ENCODE results near the gene MIS18BP1. TPM values are rescaled to one million over a fixed set of nuclear protein-coding genes. Genes with fewer than 3 reads are reported as not detected.

MIS18BP1 gene
- total RNA-seq, 2 donors from 2014 or later = 8.0 to 18.8 TPM

GRCh38 chr14:45247427-45247826 lies 5.6 kb downstream of the MIS18BP1 start:
- H3K9me3 ChIP-seq = no peaks in the 10 kb centered on the region
- H3K27me3 ChIP-seq = no peaks in the 10 kb centered on the region
- intact Hi-C loops (cut with DNase I) = no loop called here
- H3K36me3 ChIP-seq (replicated peaks in 1 of 2; ENCODE audit: insufficient read depth in 1 of 2, low read depth in 2 of 2) = no peaks in the 10 kb centered on the region
- no peak overlapping the region for H3K4me3 ChIP-seq
- no peak for TF ChIP-seq POLR2A (IDR thresholded peaks at IDR 0.05)
- TF ChIP-seq CTCF (IDR thresholded peaks at IDR 0.05) = no peak
- WGBS, 2 donors = 91 to 100% methylated on average over 1 of the region's 1 CpG
- no peak for DNase-seq
- no peak overlapping the region for H3K27ac ChIP-seq
- peaks cover 11% of the 10 kb centered on the region for H3K4me1 ChIP-seq
- ATAC-seq = no peak

- Histone ChIP-seq H3K4me1 (peaks cover 7% of the 10 kb centered on the region), H3K4me3 (no peak overlapping the region), H3K36me3 (replicated peaks in 1 of 2; ENCODE audit: insufficient read depth in 1 of 2, low read depth in 2 of 2) (no peaks in the 10 kb centered on the region), H3K9me3 (no peaks in the 10 kb centered on the region), H3K27me3 (no peaks in the 10 kb centered on the region), H3K27ac (no peak overlapping the region)
- intact Hi-C loops (cut with DNase I) = no loop called here
- TF ChIP-seq POLR2A (IDR thresholded peaks at IDR 0.05) (no peak), CTCF (IDR thresholded peaks at IDR 0.05) (no peak)
- WGBS, 2 donors = 85 to 88% methylated on average over 1 of the region's 1 CpG
- DNase-seq = no peak
- no peak for ATAC-seq
Measured at GRCh38 chr14:45246691-45247090, 6.3 kb downstream of the MIS18BP1 start.

- no peak for TF ChIP-seq POLR2A (IDR thresholded peaks at IDR 0.05)
- no peaks in the 10 kb centered on the region for H3K36me3 ChIP-seq (replicated peaks in 1 of 2; ENCODE audit: insufficient read depth in 1 of 2, low read depth in 2 of 2)
- no peaks in the 10 kb centered on the region for H3K9me3 ChIP-seq
- H3K4me1 ChIP-seq = peaks cover 2% of the 10 kb centered on the region
- H3K27me3 ChIP-seq = no peaks in the 10 kb centered on the region
- DNase-seq (no peak), ATAC-seq (no peak)
- no peak overlapping the region for H3K27ac ChIP-seq
- intact Hi-C loops (cut with DNase I) = no loop called here
- no peak overlapping the region for H3K4me3 ChIP-seq
- 66 to 92% methylated on average over 3 of the region's 3 CpGs for WGBS, 2 donors
Measured at GRCh38 chr14:45246151-45246550, 6.9 kb downstream of the MIS18BP1 start.

GRCh38 chr14:45242706-45243105 lies 10.3 kb downstream of the MIS18BP1 start:
- no peak overlapping the region for H3K4me3 ChIP-seq
- H3K4me1 ChIP-seq = no peaks in the 10 kb centered on the region
- no peak overlapping the region for H3K27ac ChIP-seq
- no peaks in the 10 kb centered on the region for H3K36me3 ChIP-seq (replicated peaks in 1 of 2; ENCODE audit: insufficient read depth in 1 of 2, low read depth in 2 of 2)
- WGBS, 2 donors = 72 to 89% methylated on average over 3 of the region's 3 CpGs
- ATAC-seq (no peak), DNase-seq (no peak)
- H3K27me3 ChIP-seq = no peaks in the 10 kb centered on the region
- no peak for TF ChIP-seq CTCF (IDR thresholded peaks at IDR 0.05)
- TF ChIP-seq POLR2A (IDR thresholded peaks at IDR 0.05) = no peak
- no peaks in the 10 kb centered on the region for H3K9me3 ChIP-seq
- intact Hi-C loops (cut with DNase I) = no loop called here

GRCh38 chr14:45238988-45239387 lies 14.0 kb downstream of the MIS18BP1 start:
- H3K9me3 ChIP-seq = no peaks in the 10 kb centered on the region
- intact Hi-C loops (cut with DNase I) = no loop called here
- DNase-seq = no peak
- no peak for ATAC-seq
- H3K4me1 ChIP-seq = no peaks in the 10 kb centered on the region
- 24 to 32% methylated on average over 2 of the region's 2 CpGs for WGBS, 2 donors
- peaks cover 0 to 2% of the 10 kb centered on the region in 2 donors for H3K36me3 ChIP-seq (replicated peaks in 1 of 2; ENCODE audit: insufficient read depth in 1 of 2, low read depth in 2 of 2)
- H3K4me3 ChIP-seq = no peak overlapping the region
- H3K27me3 ChIP-seq = no peaks in the 10 kb centered on the region
- no peak for TF ChIP-seq CTCF (IDR thresholded peaks at IDR 0.05)
- no peak for TF ChIP-seq POLR2A (IDR thresholded peaks at IDR 0.05)
- H3K27ac ChIP-seq = no peak overlapping the region

All from body of pancreas (tissue), 4 donors.